Tibial artery (tissue), 4 donors: Measurements from ENCODE around the gene KIRREL3.

ENCODE experiments used
- DNase-seq, 2 donors: peaks; one replicate each; pipeline ENCODE4 v3.0.0-alpha.2; 2019
- H3K27ac ChIP-seq, 2 donors: fragments of 200-600 bp; sonication (generic) in 1 of 2; 1 replicate in 1 of 2; 2 replicates in 1 of 2; pipeline ENCODE4 v1.5.1; 2018 to 2019; ENCODE audit warnings: mild to moderate bottlenecking in 1 of 2
- H3K27me3 ChIP-seq, 2 donors: fragments of 200-600 bp; sonication (generic) in 1 of 2; one replicate each; pipeline versions ENCODE4 v1.5.1 to v1.6.0; 2016 to 2019
- H3K36me3 ChIP-seq, 3 donors: fragments of 200-600 bp; sonication (generic) in 2 of 3; one replicate each; pipeline ENCODE4 v1.5.1; 2016 to 2019; ENCODE audit warnings: mild to moderate bottlenecking in 2 of 3
- H3K4me1 ChIP-seq, 4 donors: fragments of 200-600 bp; sonication (generic) in 2 of 4; 1 replicate in 3 of 4; 2 replicates in 1 of 4; pipeline ENCODE4 v1.5.1; 2016 to 2019
- H3K4me3 ChIP-seq, 2 donors: fragments of 200-600 bp; sonication (generic) in 1 of 2; 1 replicate in 1 of 2; 2 replicates in 1 of 2; pipeline ENCODE4 v1.5.1; 2018 to 2019; ENCODE audit warnings: mild to moderate bottlenecking in 2 of 2
- H3K9me3 ChIP-seq, 3 donors: fragments of 200-600 bp; sonication (generic) in 1 of 3; one replicate each; pipeline ENCODE4 v1.5.1; 2016 to 2019
- CTCF ChIP-seq, 2 experiments: fragments of 200-600 bp in 1 of 2; fragments of 450-650 bp in 1 of 2; IDR thresholded peaks; one replicate each; pipeline ENCODE4 v1.5.1; 2017 to 2019; ENCODE audit warnings: antibody characterized with exemption in 2 of 2, mild to moderate bottlenecking in 1 of 2, moderate library complexity in 1 of 2
- intact Hi-C: fragments of 100-400 bp; cut with DNase I; formaldehyde crosslinking; loops from one replicate; pipeline ENCODE4 v1.15.0; 2023; ENCODE audit warnings: low total_unique reads

Gene KIRREL3

GRCh38 chr11:126839496-126839895 lies 161.1 kb downstream of the KIRREL3 start:
- no peaks in the 10 kb centered on the region for H3K27me3 ChIP-seq
- no peak for DNase-seq
- intact Hi-C loops, result no loop called here
- no peaks in the 10 kb centered on the region for H3K9me3 ChIP-seq
- TF ChIP-seq CTCF (IDR thresholded peaks at IDR 0.05), result no peak
- H3K4me1 ChIP-seq, result no peaks in the 10 kb centered on the region
- H3K36me3 ChIP-seq, result no peaks in the 10 kb centered on the region
- H3K27ac ChIP-seq, result no peak overlapping the region
- H3K4me3 ChIP-seq, result no peak overlapping the region

DNA sequence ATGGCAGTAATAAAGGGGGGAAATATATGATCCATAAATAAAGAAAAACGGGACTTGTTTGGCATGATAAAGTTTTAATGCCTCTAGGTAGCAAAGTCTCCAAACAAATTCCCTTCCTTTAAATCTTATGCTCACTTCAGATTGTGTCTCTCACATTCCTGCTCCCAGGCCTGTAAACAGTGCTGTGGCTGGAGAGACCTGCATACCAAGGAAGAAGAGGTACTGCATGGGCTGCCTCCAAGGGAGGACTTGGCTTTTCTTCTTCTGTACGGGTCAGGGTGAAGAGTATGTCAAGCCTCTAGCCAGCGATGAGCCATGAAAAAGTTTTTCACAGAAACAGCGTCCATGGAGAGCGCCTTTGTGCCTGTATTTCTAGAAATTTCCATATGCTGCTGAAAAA lies 161.8 kb downstream of the KIRREL3 start:
- Histone ChIP-seq H3K9me3 (no peaks in the 10 kb centered on the region), H3K36me3 (no peaks in the 10 kb centered on the region), H3K4me1 (no peaks in the 10 kb centered on the region), H3K27ac (no peak overlapping the region), H3K4me3 (no peak overlapping the region), H3K27me3 (no peaks in the 10 kb centered on the region)
- no peak for TF ChIP-seq CTCF (IDR thresholded peaks at IDR 0.05)
- intact Hi-C loops, result no loop called here
- no peak for DNase-seq

DNA sequence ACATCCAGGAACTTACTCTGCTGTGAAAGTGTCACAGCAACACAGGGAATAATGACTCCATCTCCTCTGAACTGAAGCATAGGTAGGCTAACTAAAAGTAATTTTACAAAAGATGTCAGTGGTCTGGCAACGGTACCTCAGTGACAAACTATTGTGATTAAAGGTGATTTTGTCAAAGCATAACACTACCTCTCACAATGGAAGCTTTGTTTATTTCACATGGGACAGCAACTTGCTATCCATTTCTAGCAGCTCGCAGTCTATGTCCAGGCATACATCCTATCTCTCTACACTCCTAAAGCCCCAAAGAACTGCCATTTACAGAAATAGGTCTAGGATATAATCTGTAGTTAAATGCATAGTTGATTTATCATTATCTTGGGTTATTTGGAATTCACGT lies 163.0 kb downstream of the KIRREL3 start:
- Histone ChIP-seq H3K27me3 (no peaks in the 10 kb centered on the region), H3K27ac (no peak overlapping the region), H3K9me3 (no peaks in the 10 kb centered on the region), H3K4me3 (no peak overlapping the region), H3K4me1 (no peaks in the 10 kb centered on the region), H3K36me3 (no peaks in the 10 kb centered on the region)
- TF ChIP-seq CTCF (IDR thresholded peaks at IDR 0.05), result no peak
- no peak for DNase-seq
- intact Hi-C loops, result no loop called here

- no peak overlapping the region for H3K4me3 ChIP-seq
- DNase-seq, result no peak
- H3K27me3 ChIP-seq, result no peaks in the 10 kb centered on the region
- intact Hi-C loops, result no loop called here
- H3K9me3 ChIP-seq, result no peaks in the 10 kb centered on the region
- no peak overlapping the region for H3K27ac ChIP-seq
- H3K4me1 ChIP-seq, result no peaks in the 10 kb centered on the region
- no peaks in the 10 kb centered on the region for H3K36me3 ChIP-seq
- no peak for TF ChIP-seq CTCF (IDR thresholded peaks at IDR 0.05)
Observed at GRCh38 chr11:126834573-126834972, 166.0 kb downstream of the KIRREL3 start.

- intact Hi-C loops, result no loop called here
- H3K27me3 ChIP-seq, result no peaks in the 10 kb centered on the region
Observed at GRCh38 chr11:126834149-126834548, 166.4 kb downstream of the KIRREL3 start.

More at GRCh38 chr11:126834149-126834548, 166.4 kb downstream of the KIRREL3 start:
- no peak for TF ChIP-seq CTCF (IDR thresholded peaks at IDR 0.05)
- Histone ChIP-seq H3K9me3 (no peaks in the 10 kb centered on the region), H3K36me3 (no peaks in the 10 kb centered on the region), H3K4me1 (no peaks in the 10 kb centered on the region), H3K4me3 (no peak overlapping the region), H3K27ac (no peak overlapping the region)
- no peak for DNase-seq
